CD4-positive, alpha-beta T cell (primary cell): Measurements from ENCODE around the gene IFI30. TPM values are rescaled to one million over a fixed set of nuclear protein-coding genes. Genes with fewer than 3 reads are reported as not detected.

Experiments
- ATAC-seq: fragments of 200-7000 bp; cut with Tn5 transposase; one replicate; pipeline ENCODE4 v1.10.0; 2022; ENCODE audit warnings: mild to moderate bottlenecking; ENCODE audit not compliant: poor library complexity
- CTCF ChIA-PET: fragments of 350-600 bp; sonication (Branson Sonifier 250); formaldehyde crosslinking; loops from one replicate; lab custom pipeline; 2021; ENCODE audit warnings: antibody characterized with exemption, inconsistent platforms; lab: Charles Lee
- POLR2A ChIA-PET: fragments of 350-600 bp; sonication (Branson Sonifier 250); formaldehyde crosslinking; loops from one replicate; lab custom pipeline; 2021; ENCODE audit warnings: antibody characterized with exemption, inconsistent platforms; lab: Charles Lee
- DNase-seq, 14 experiments: peaks; one replicate each; pipeline ENCODE4 v3.0.0-alpha.2; 2013 to 2020; ENCODE audit warnings: mixed read lengths in 2 of 14
- H3K27ac ChIP-seq, 2 donors: one replicate each; pipeline versions ENCODE4 v1.5.1 to v1.7.0; 2013; ENCODE audit warnings: low read length in 2 of 2, low read depth in 1 of 2, mild to moderate bottlenecking in 1 of 2
- H3K27me3 ChIP-seq, 2 experiments: 1 replicate in 1 of 2; 2 replicates in 1 of 2; pipeline versions ENCODE4 v1.6.1 to v1.7.0; 2013; ENCODE audit warnings: low read length in 2 of 2, control low read depth in 1 of 2, mild to moderate bottlenecking in 1 of 2, moderate library complexity in 1 of 2; ENCODE audit not compliant: insufficient read depth in 2 of 2, control insufficient read depth in 1 of 2
- H3K36me3 ChIP-seq: one replicate; pipeline ENCODE4 v1.6.1; 2013; ENCODE audit warnings: low read length, control low read depth; ENCODE audit not compliant: insufficient read depth
- H3K4me1 ChIP-seq: one replicate; pipeline ENCODE4 v1.6.1; 2013; ENCODE audit warnings: low read length, control low read depth; ENCODE audit not compliant: insufficient read depth
- H3K4me3 ChIP-seq: one replicate; pipeline ENCODE4 v1.5.1; 2013; ENCODE audit warnings: mild to moderate bottlenecking, low read length, moderate library complexity
- H3K9me3 ChIP-seq, 2 experiments: 1 replicate in 1 of 2; 2 replicates in 1 of 2; pipeline versions ENCODE4 v1.6.1 to v1.7.0; 2013; ENCODE audit warnings: low read length in 2 of 2, mild to moderate bottlenecking in 2 of 2, control low read depth in 1 of 2, moderate library complexity in 1 of 2; ENCODE audit not compliant: control insufficient read depth in 1 of 2, insufficient read depth in 1 of 2
- H3K27ac Mint-ChIP-seq: one replicate; pipeline ENCODE4 v1.8.0; 2020; ENCODE audit warnings: mixed read lengths
- H3K27me3 Mint-ChIP-seq: one replicate; pipeline ENCODE4 v1.8.0; 2021; ENCODE audit warnings: mixed read lengths
- H3K36me3 Mint-ChIP-seq: one replicate; pipeline ENCODE4 v1.8.0; 2021; ENCODE audit warnings: low read depth, mixed read lengths
- H3K4me1 Mint-ChIP-seq: one replicate; pipeline ENCODE4 v1.8.0; 2021; ENCODE audit warnings: low read depth, mixed read lengths
- H3K4me3 Mint-ChIP-seq: one replicate; pipeline ENCODE4 v1.8.0; 2020; ENCODE audit warnings: mild to moderate bottlenecking, mixed read lengths
- H3K9me3 Mint-ChIP-seq: one replicate; pipeline ENCODE4 v1.8.0; 2020; ENCODE audit warnings: mixed read lengths
- intact Hi-C, 2 experiments: fragments of 100-400 bp; cut with DNase I in 1 of 2; cut with micrococcal nuclease in 1 of 2; formaldehyde crosslinking; loops; one replicate each; pipeline versions ENCODE4 v1.15.1 to v1.9.0; 2023 to 2025; cut with DNase I, micrococcal nuclease
- total RNA-seq, 174 experiments: library from RNA in 2 of 174; stranded (reverse) in 2 of 174; gene quantifications; one replicate each; pipeline ENCODE4 v1.2.3 and lab custom pipeline; 2021 to 2026
- TF ChIP-seq, protein P1 (sequence below): fragments of 200-600 bp; IDR thresholded peaks from one replicate; pipeline ENCODE4 v1.8.0; 2022; ENCODE audit warnings: antibody characterized with exemption, mild to moderate bottlenecking

The IFI30 gene
- total RNA-seq, 2 experiments from 2014 or later, result 10.6 to 10.7 TPM

DNA sequence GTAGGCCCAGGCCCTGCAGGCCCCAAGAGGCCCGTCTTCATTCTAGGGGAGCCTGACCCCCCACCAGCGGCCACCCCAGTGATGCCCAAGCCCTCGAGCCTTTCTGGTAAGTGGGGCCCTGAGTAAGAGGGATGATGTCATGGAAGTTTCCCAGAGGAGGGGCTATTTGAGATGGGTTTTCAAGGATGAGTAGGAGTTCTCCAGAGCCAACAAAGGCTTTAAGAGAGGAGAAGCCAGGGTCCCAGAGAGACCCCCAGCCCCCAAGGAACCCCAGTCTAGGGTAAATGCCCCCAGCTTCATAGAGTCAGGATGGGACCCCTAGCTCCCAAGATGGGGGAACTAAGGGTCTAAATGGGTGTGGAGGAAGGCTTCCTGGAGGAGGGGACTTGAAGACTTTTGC is 29.7 kb upstream of the IFI30 start:
- H3K36me3 ChIP-seq, result peaks cover 74% of the 10 kb centered on the region
- Mint-ChIP-seq H3K9me3 (no peaks in the 10 kb centered on the region), H3K4me3 (no peak overlapping the region), H3K27me3 (no peaks in the 10 kb centered on the region), H3K4me1 (no peaks in the 10 kb centered on the region), H3K27ac (no peak overlapping the region), H3K36me3 (peaks cover 74% of the 10 kb centered on the region)
- TF ChIP-seq, protein P1, sequence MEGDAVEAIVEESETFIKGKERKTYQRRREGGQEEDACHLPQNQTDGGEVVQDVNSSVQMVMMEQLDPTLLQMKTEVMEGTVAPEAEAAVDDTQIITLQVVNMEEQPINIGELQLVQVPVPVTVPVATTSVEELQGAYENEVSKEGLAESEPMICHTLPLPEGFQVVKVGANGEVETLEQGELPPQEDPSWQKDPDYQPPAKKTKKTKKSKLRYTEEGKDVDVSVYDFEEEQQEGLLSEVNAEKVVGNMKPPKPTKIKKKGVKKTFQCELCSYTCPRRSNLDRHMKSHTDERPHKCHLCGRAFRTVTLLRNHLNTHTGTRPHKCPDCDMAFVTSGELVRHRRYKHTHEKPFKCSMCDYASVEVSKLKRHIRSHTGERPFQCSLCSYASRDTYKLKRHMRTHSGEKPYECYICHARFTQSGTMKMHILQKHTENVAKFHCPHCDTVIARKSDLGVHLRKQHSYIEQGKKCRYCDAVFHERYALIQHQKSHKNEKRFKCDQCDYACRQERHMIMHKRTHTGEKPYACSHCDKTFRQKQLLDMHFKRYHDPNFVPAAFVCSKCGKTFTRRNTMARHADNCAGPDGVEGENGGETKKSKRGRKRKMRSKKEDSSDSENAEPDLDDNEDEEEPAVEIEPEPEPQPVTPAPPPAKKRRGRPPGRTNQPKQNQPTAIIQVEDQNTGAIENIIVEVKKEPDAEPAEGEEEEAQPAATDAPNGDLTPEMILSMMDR, result no peak
- no peaks in the 10 kb centered on the region for H3K4me1 ChIP-seq
- ATAC-seq, result no peak
- H3K9me3 ChIP-seq, result no peaks in the 10 kb centered on the region
- ChIA-PET CTCF (no interaction called here), POLR2A (interaction anchor here (1.5 kb wide), 1 partner anchor 25 kb away, joined by 4 read pairs; no protein-coding TSS in a partner anchor)
- H3K27me3 ChIP-seq, result no peaks in the 10 kb centered on the region
- H3K27ac ChIP-seq, result no peak overlapping the region
- no peak for DNase-seq
- intact Hi-C loops, result no loop called here
- H3K4me3 ChIP-seq, result no peak overlapping the region

DNA sequence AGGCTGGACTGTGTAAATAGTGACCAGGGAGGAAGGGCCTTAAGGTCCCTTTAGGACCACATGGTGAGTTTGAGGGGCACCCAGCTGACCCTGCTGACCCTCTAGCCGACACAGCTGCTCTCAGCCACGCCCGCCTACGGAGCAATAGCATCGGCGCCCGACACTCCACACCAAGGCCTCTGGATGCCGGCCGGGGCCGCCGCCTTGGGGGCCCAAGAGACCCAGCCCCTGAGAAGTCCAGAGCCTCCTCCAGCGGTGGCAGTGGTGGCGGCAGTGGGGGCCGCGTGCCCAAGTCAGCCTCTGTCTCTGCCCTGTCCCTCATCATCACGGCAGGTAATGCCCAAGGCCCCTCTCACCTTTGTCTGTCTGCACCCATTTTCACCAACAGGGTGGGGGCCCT is 29.3 kb upstream of the IFI30 start:
- no peak overlapping the region for H3K4me3 Mint-ChIP-seq
- Histone ChIP-seq H3K27me3 (no peaks in the 10 kb centered on the region), H3K36me3 (peaks cover 70% of the 10 kb centered on the region), H3K9me3 (no peaks in the 10 kb centered on the region), H3K27ac (no peak overlapping the region), H3K4me1 (no peaks in the 10 kb centered on the region), H3K4me3 (no peak overlapping the region)
- no peaks in the 10 kb centered on the region for H3K4me1 Mint-ChIP-seq
- intact Hi-C loops, result no loop called here
- H3K27ac Mint-ChIP-seq, result no peak overlapping the region
- ChIA-PET POLR2A (interaction anchor here (0.8 to 1.5 kb wide), 2 partner anchors 24 to 25 kb away, joined by 3 to 4 read pairs; no protein-coding TSS in a partner anchor), CTCF (no interaction called here)
- H3K27me3 Mint-ChIP-seq, result no peaks in the 10 kb centered on the region
- no peak for ATAC-seq
- H3K36me3 Mint-ChIP-seq, result peaks cover 70% of the 10 kb centered on the region
- DNase-seq, result peak in 1 of 14 experiments; percentile 14
- TF ChIP-seq, protein P1, result no peak
- no peaks in the 10 kb centered on the region for H3K9me3 Mint-ChIP-seq

DNA sequence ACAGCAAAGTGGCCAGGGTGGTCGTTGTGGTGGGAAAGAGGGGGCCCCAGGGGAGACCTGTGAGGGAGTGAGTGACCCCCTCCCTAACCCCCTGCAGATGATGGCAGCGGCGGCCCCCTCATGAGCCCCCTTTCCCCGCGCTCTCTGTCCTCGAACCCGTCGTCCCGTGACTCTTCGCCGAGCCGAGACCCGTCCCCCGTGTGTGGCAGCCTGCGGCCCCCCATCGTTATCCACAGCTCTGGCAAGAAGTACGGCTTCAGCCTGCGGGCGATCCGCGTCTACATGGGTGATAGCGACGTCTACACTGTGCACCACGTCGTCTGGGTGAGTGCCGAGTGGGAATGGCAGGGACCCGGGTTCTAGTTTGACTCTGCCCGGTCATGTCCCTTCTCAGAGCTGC is 28.7 kb upstream of the IFI30 start:
- Histone ChIP-seq H3K27me3 (no peaks in the 10 kb centered on the region), H3K4me3 (no peak overlapping the region), H3K9me3 (no peaks in the 10 kb centered on the region), H3K36me3 (peaks cover 69% of the 10 kb centered on the region), H3K27ac (no peak overlapping the region), H3K4me1 (no peaks in the 10 kb centered on the region)
- Mint-ChIP-seq H3K27ac (no peak overlapping the region), H3K9me3 (no peaks in the 10 kb centered on the region), H3K36me3 (peaks cover 68% of the 10 kb centered on the region), H3K4me3 (no peak overlapping the region), H3K4me1 (no peaks in the 10 kb centered on the region), H3K27me3 (no peaks in the 10 kb centered on the region)
- intact Hi-C loops, result no loop called here
- DNase-seq, result peak in 1 of 14 experiments; percentile 22
- ChIA-PET POLR2A (interaction anchor here (0.8 kb wide), 1 partner anchor 25 kb away, joined by 3 read pairs; no protein-coding TSS in a partner anchor), CTCF (no interaction called here)
- no peak for ATAC-seq
- TF ChIP-seq, protein P1, result no peak
